ENCODE results near the gene METTL18. TPM values are rescaled to one million over a fixed set of nuclear protein-coding genes. Genes with fewer than 3 reads are reported as not detected.

Gene METTL18
- total RNA-seq, 2 experiments from 2014 or later, result 10.8 to 10.9 TPM

- Mint-ChIP-seq H3K36me3 (no peaks in the 10 kb centered on the region), H3K9me3 (peaks cover 5% of the 10 kb centered on the region), H3K4me1 (ENCODE audit: low read depth) (no peaks in the 10 kb centered on the region), H3K27me3 (peaks cover 3% of the 10 kb centered on the region), H3K27ac (no peak overlapping the region), H3K4me3 (no peak overlapping the region)
- no peak for DNase-seq
- intact Hi-C loops (cut with micrococcal nuclease), result no loop called here
- ChIA-PET CTCF (interaction anchor here (0.6 kb wide), 1 partner anchor 442 kb away, joined by 3 read pairs; no protein-coding TSS in a partner anchor), POLR2A (no interaction called here)
Observed at GRCh38 chr1:169745015-169745861, 49.5 kb downstream of the METTL18 start.

Other genes with a start within 250 kb of the METTL18 start
- gene F5, start 208.4 kb downstream of the METTL18 start, total RNA-seq, result 10 to 100 TPM; 50.8 to 51.1 TPM
- gene SELP, start 164.8 kb downstream of the METTL18 start, total RNA-seq, result under 1 TPM; 0.70 to 0.97 TPM
- gene SELL, start 83.3 kb downstream of the METTL18 start, total RNA-seq, result 100 to 1,000 TPM; 103 to 110 TPM
- not detected for gene SELE, start 60.8 kb downstream of the METTL18 start, total RNA-seq
- gene SCYL3, start 99.0 kb upstream of the METTL18 start, total RNA-seq, result 10 to 100 TPM; 11.1 to 12.4 TPM

Measured in activated CD4-positive, alpha-beta memory T cell treated with anti-CD3 and anti-CD28 coated beads for 36 hours (primary cell).